Measurements from ENCODE around the gene ETV7.
A peak's percentile ranks its signal among the peaks of the same experiment; 100 is the strongest.

The ETV7 gene

GRCh38 chr6:36404164-36404563 is 16.7 kb upstream of the ETV7 start:
- no peak for TF ChIP-seq CTCF (conservative IDR thresholded peaks at IDR 0.05)
- no peak overlapping the region for H3K27ac ChIP-seq

GRCh38 chr6:36402481-36402880 is 15.0 kb upstream of the ETV7 start:
- H3K27ac ChIP-seq = no peak overlapping the region
- TF ChIP-seq CTCF (conservative IDR thresholded peaks at IDR 0.05) = no peak
- no peak for TF ChIP-seq ZFX (IDR thresholded peaks at IDR 0.05)

GRCh38 chr6:36399970-36400369 is 12.5 kb upstream of the ETV7 start:
- TF ChIP-seq CTCF (conservative IDR thresholded peaks at IDR 0.05) (no peak), ZFX (IDR thresholded peaks at IDR 0.05) (no peak)
- no peak overlapping the region for H3K27ac ChIP-seq

- H3K27ac ChIP-seq = no peak overlapping the region
- TF ChIP-seq CTCF (conservative IDR thresholded peaks at IDR 0.05) = no peak
- no peak for TF ChIP-seq ZFX (IDR thresholded peaks at IDR 0.05)
Observed at GRCh38 chr6:36392621-36393020, 5.2 kb upstream of the ETV7 start.

GRCh38 chr6:36389353-36389752 is 1.9 kb upstream of the ETV7 start:
- no peak overlapping the region for H3K27ac ChIP-seq
- TF ChIP-seq ZFX (IDR thresholded peaks at IDR 0.05) = no peak
- no peak for TF ChIP-seq CTCF (conservative IDR thresholded peaks at IDR 0.05)

- peak overlapping the region; percentile 16; the same call in 1 of the 2 replicates for H3K27ac ChIP-seq
- TF ChIP-seq CTCF (conservative IDR thresholded peaks at IDR 0.05) (no peak), ZFX (IDR thresholded peaks at IDR 0.05) (no peak)
Observed at GRCh38 chr6:36386495-36387439, 702 bp downstream of the ETV7 start.

GRCh38 chr6:36384095-36384494 is 3.4 kb downstream of the ETV7 start:
- H3K27ac ChIP-seq = no peak overlapping the region
- TF ChIP-seq CTCF (conservative IDR thresholded peaks at IDR 0.05) = no peak

Measured in C4-2B (cell line).